DMS53 treated with DMSO at 0.1 percent for 48 hours (cell line): ENCODE data around the gene FCHSD2.

Experiments used
- DNase-seq: peaks from one replicate; lab custom pipeline; 2025; ENCODE audit not compliant: unreplicated experiment; lab: John Stamatoyannopoulos, UW

FCHSD2 gene

GRCh38 chr11:73172992-73173656 is 31.0 kb upstream of the FCHSD2 start:
- no peak for DNase-seq

- DNase-seq: no peak
Measured at GRCh38 chr11:73171436-73172161, 29.5 kb upstream of the FCHSD2 start.

GRCh38 chr11:73170140-73170539 is 28.0 kb upstream of the FCHSD2 start:
- DNase-seq: no peak

GRCh38 chr11:73168925-73169579 is 26.9 kb upstream of the FCHSD2 start:
- DNase-seq: no peak

GRCh38 chr11:73167363-73167954 is 25.3 kb upstream of the FCHSD2 start:
- no peak for DNase-seq

GRCh38 chr11:73164803-73165540 is 22.9 kb upstream of the FCHSD2 start:
- no peak for DNase-seq

GRCh38 chr11:73163638-73164174 is 21.6 kb upstream of the FCHSD2 start:
- no peak for DNase-seq

- DNase-seq: no peak
Measured at GRCh38 chr11:73162196-73162740, 20.1 kb upstream of the FCHSD2 start.

GRCh38 chr11:73160005-73160760 is 18.1 kb upstream of the FCHSD2 start:
- DNase-seq: no peak

GRCh38 chr11:73159297-73159696 is 17.2 kb upstream of the FCHSD2 start:
- DNase-seq: no peak

GRCh38 chr11:73158356-73159051 is 16.4 kb upstream of the FCHSD2 start:
- DNase-seq: no peak

GRCh38 chr11:73157101-73158010 is 15.2 kb upstream of the FCHSD2 start:
- DNase-seq: no peak

GRCh38 chr11:73156686-73157085 is 14.6 kb upstream of the FCHSD2 start:
- no peak for DNase-seq

GRCh38 chr11:73156114-73156513 is 14.0 kb upstream of the FCHSD2 start:
- no peak for DNase-seq

GRCh38 chr11:73155102-73155501 is 13.0 kb upstream of the FCHSD2 start:
- DNase-seq: no peak

- no peak for DNase-seq
Measured at GRCh38 chr11:73154178-73154577, 12.1 kb upstream of the FCHSD2 start.

GRCh38 chr11:73152861-73153483 is 10.9 kb upstream of the FCHSD2 start:
- no peak for DNase-seq
